Peyer's patch (tissue), 4 donors: ENCODE measurements around the gene UPF2.

Experiments used
- CTCF ChIP-seq, 6 experiments: fragments of 450-650 bp in 4 of 6; fragments of 200-600 bp in 2 of 6; sonication (generic) in 1 of 6; IDR thresholded peaks; one replicate each; pipeline ENCODE4 v1.5.1; 2017 to 2019; ENCODE audit warnings: antibody characterized with exemption in 6 of 6, mild to moderate bottlenecking in 3 of 6, moderate library complexity in 1 of 6
- POLR2A ChIP-seq, 2 donors: fragments of 450-650 bp; IDR thresholded peaks; one replicate each; pipeline ENCODE4 v1.5.1; 2017; ENCODE audit warnings: antibody characterized with exemption in 2 of 2, mild to moderate bottlenecking in 2 of 2, moderate library complexity in 2 of 2

DNA sequence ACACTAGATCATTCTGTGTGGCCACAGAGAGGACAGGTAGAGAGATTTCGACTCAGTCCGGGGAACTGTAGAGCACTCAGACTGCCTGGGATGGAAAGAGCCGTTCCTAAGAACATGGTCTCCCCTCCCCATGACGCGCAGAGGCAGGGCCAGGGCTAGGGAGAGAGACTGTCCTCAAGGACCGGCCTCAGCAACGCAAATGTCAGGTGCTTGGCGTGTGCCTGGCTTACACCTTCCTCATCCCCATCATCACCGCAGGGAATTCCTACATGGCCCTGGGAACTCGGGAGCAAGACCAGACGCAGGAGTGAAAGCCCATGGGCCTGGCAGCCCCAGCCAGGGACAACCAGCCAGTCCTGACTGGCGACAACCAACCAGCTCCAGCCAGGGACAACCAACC lies 163.8 kb downstream of the UPF2 start:
- TF ChIP-seq CTCF (IDR thresholded peaks at IDR 0.05), result no peak
- TF ChIP-seq POLR2A (IDR thresholded peaks at IDR 0.05), result no peak
